GM19324 (cell line): ENCODE measurements around the gene PIGM.

Experiments used
- ATAC-seq: cut with Tn5 transposase; IDR thresholded peaks from one replicate; pipeline ENCODE4 v1.9.1; 2021; ENCODE audit warnings: mild to moderate bottlenecking, moderate library complexity; ENCODE audit not compliant: unreplicated experiment, low FRiP score

The PIGM gene

DNA sequence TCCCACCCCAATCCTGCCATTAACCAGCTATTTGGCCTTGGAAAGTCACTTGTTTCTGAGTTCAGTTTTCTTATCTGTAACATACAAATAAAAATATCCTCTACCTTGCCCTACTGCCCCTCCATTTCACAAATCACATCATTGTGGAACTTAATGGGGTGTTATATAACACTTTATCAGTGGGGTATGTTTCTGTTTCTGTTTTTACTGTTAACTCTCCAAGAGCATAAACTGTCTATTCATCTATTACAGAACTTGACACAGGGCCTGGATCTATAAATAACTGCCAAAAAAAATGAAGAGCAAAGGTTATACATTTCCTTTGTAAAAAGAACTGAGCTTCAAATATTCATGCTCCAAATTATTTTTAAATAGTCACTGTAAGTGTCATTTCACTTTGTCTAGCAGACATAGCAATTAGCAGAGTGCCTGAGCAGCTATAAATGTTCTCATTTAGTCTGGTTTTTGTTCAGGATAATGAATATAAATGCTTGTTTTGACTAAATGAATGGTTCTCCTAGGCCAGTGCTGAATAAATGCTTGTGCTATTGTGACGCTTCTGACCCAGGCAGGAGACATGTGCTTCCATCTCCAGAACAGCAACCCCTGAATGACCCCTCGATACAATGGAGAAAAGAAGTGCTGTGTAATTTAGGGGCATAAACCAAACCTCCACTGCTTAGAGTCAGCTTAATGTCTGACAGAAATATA, 7.4 kb downstream of the PIGM start:
- ATAC-seq, result no peak

DNA sequence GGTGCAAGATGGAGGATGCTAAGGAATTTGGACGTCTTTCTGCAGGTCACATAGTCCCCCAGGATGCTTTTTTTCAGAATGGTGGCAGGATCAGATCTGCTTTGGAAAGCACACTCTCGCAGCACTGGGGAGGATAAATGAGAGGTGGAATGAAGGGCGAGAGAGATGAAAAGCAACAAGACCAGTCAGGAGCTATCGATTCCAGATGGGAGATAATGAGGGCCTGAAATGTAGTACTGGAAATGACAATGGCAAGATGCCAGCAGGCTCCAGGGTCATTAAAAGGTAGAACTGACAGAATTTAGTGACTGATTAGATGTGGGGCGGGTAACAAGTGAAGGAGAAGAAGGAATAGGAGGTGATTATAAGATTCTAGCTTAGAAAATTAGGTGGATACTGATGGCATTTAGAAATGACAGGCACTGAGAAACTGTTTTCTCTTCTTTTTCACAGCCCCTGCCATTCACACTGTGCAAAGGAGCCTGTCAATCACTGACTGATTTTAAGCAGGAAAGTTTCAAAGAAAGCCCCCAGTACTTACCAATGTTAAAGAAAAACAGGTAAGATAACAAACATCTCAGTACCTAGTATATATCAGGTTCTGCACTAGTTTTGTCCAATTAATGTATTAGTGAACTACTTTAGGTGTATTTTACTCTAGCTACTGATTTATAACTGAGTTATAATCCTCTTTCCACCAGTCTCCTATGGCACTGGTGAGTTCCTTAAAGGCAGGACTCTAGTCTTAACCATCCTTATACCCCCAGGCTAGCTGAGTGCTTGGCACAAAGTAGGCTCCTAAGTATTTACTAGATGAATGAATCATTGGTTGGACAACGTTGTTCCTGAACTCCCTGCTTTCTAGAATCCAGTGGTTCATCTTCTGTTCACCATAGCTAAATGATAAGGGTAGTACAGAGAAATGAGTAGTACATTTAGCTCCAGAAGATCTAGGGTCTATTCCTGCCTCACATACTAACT, 9.2 kb downstream of the PIGM start:
- ATAC-seq, result no peak

GRCh38 chr1:160021376-160022074, 10.3 kb downstream of the PIGM start:
- no peak for ATAC-seq

DNA sequence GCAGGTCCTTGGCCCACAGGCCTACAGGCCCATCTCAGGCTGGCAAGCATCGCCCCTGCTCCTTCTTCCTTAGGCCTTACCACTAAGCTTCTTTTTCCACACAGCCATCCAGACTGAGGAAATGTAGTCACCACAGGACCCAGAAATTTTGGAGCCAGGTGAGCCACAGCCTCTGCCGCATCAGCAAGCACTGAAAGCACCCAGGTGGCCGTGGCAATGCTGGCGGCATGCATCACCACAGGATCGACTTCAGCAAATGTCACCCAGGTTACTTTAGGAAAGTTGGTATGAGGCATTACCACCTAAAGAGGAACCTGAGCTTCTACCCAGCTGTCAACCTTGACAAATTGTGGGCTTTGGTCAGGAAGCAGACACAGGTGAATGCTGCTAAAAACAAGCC, 11.6 kb downstream of the PIGM start:
- ATAC-seq, result no peak

GRCh38 chr1:160018900-160019299, 12.9 kb downstream of the PIGM start:
- no peak for ATAC-seq

DNA sequence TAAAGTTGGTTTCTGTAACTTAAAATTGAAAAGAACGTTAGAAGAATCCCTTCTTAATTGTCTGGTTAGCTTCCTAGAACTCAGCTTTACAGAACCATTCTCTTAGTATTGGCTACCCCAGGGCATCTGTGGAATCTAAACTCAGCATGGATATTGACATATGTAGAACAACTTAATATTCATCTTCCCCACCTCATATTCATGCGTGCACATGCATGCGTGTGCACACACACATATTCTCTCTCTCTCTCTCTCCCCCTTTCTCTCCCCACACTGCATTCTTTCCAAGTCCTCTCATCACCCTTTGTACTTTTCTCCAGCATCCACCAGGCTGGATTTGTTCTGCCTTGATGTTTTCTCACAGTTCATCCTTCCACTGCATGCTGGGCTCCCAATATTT, 13.4 kb downstream of the PIGM start:
- ATAC-seq, result no peak

DNA sequence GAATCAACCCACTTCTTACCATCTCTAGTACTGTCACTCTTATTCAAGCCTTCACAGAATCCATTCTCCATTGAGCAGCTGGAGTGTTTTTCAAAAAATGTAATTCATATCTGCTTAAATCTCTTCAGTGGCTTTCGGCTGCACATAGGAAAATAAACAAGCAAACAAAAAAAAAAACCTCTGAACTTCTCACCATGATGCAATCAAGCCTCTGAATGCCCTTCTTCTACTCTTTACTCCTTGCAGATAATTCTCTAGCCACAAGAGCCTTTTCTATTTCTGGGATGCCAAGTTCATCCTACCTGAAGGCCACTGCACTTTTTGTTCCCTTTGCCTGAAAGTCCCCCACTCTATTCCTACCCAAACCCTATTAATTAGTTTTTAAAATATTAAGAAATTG, 14.2 kb downstream of the PIGM start:
- ATAC-seq, result no peak

DNA sequence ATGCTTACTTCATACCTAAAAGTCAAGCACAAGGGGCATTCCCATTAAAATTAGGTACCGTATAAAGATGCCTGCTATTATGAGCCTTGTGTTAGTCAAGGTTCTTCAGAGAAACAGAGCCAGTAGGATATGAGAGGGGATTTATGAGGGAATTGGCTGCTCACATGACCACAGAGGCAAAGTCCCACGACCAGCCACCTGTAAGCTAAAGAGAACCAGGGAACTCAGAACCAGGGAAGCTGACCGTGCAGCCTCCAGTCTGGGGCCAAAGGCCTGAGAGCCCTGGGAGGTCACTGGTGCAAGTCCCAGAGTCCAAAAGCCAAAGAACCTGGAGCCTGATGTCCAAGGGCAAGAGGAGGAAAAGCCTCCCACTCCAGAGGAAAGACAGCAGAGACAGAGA, 20.0 kb downstream of the PIGM start:
- ATAC-seq, result no peak

DNA sequence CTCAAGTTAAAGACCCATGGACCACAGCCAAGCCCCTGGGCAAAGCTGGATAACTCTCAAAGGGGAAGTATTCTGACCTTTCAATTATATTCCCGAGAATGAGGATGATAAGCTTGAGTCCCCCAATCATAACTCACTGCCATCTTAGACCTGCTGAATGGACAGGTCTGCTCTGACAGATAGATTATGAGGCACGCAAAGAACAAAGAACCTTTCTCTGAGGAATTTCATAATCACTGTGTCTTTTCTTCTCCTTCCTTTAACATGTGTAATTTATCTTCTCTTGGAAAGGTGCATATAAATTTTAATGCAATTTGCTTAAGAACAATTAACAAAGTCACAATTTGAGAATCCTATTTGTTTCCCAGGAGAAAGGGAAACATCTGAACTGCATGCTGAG, 22.0 kb downstream of the PIGM start:
- no peak for ATAC-seq

- no peak for ATAC-seq
These were observed 22.7 kb downstream of the PIGM start for GRCh38 chr1:160009081-160009480.

DNA sequence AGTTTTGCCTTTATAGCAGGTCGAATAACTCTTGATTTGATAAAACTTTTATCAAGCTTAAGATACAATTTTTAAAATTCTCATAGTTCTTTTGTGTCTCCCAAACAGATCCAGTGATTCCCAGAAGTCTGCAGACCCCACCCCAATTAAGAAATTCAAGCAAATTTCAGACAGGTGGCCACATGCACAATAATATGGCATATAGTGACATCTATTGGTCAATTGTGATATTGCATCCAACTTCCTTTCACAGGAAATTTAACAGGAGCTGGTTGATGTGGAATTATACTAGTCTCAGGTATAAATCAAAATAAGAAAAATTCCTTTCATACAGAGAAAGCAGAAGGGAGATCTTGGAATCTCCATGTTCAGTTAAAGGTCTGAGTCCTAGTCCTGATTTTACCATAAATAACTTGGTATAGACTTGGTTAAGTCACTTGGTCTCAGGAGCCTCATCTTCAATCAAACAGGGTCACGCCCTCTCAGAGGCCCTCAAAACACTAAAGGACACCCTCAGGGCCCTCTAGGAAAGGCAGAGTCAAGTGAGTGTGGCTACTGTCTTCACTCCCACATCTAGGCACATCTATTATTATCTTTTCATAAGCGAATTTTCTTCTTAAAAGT, 24.1 kb downstream of the PIGM start:
- ATAC-seq, result no peak

DNA sequence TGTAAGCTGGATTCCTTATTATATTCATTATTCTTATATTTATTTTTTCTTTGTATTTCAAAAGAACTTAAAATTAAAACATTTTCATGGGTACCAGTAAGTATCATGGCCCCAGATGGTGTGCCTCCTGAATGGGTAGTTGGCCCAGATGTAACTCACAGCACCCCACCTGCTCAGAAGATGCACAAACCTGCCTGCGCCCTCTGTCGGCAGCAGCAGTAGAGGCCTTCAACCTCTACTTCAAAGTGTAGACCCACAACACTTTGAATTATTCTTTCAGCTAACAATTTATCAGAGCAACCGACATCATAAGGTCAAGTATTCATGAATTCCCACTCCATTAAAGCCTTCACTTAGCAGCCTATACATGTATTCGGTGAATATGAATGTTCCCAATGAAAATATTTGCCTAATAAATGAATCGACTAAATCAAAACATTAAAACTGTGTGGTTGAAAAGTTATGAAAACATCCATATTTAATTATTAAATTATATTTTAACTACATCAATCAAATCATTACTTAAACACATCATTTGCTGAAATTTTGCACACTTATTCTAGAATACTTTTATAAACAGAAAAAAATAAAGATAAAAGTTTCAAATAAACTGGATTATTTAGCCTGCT, 25.4 kb downstream of the PIGM start:
- no peak for ATAC-seq

GRCh38 chr1:160005070-160005469, 26.7 kb downstream of the PIGM start:
- ATAC-seq, result no peak

- no peak for ATAC-seq
These were observed 27.4 kb downstream of the PIGM start for GRCh38 chr1:160004425-160004824.

- ATAC-seq, result no peak
These were observed 27.8 kb downstream of the PIGM start for GRCh38 chr1:160004001-160004400.

DNA sequence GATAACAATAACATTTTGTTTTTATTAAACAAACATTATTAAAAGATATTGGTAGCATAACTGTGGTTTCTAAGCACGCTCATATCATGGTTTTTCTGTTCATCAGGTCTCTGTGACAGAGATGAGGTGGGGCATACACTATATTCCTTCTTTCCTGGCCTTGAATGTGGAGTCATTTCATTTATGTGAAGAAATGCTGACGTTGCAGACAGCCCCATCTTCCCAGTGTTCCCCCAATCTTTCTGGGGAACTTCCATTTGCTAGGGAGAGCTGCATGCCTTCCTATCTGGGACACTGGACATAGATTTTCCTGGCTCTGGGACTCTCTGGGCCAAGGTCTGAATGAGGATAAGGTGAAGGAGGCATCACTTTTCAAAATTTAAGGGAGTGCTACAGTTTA, 30.4 kb downstream of the PIGM start:
- no peak for ATAC-seq

- no peak for ATAC-seq
These were observed 32.6 kb downstream of the PIGM start for GRCh38 chr1:159999204-159999603.

- no peak for ATAC-seq
These were observed 35.1 kb downstream of the PIGM start for GRCh38 chr1:159996653-159997052.

- ATAC-seq, result no peak
These were observed 36.9 kb downstream of the PIGM start for GRCh38 chr1:159994896-159995295.

GRCh38 chr1:159993911-159994310, 37.9 kb downstream of the PIGM start:
- ATAC-seq, result no peak
